GM12874 (cell line): ENCODE measurements around the gene NADK2.

Experiments used
- TF ChIP-seq, protein P1 (sequence below): IDR thresholded peaks from 2 replicates; pipeline ENCODE4 v1.5.1; 2011; ENCODE audit warnings: low read depth, mild to moderate bottlenecking, control low read depth, low read length, moderate library complexity; ENCODE audit not compliant: insufficient read depth

The NADK2 gene

DNA sequence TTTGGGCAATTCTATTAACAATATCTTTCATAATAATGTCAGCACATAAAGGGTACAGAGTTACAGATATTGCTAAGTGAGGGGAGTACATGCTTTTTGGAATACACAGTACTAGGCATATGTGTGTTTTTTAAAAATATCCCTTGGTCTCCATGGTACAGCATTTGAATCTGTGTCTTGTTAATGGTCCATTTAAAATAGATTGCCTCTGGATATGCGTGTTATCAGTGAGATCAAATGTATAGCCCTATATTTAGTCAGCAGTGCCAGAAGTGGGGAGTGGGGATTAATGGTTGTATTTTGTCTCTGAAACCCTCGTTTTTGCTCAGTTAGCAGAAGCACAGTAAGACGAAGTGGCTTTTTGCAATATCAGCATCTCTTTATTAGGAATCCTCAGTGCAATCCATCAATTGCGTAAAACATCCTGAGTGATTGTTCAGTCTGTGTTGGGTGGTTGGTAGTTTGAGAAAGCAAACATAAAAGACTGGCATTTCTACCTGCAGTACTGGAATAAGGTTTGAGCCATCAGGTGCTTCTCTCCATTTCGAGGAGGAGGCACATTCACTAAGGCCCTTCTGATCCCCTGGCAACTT, 70.8 kb downstream of the NADK2 start:
- TF ChIP-seq, protein P1, sequence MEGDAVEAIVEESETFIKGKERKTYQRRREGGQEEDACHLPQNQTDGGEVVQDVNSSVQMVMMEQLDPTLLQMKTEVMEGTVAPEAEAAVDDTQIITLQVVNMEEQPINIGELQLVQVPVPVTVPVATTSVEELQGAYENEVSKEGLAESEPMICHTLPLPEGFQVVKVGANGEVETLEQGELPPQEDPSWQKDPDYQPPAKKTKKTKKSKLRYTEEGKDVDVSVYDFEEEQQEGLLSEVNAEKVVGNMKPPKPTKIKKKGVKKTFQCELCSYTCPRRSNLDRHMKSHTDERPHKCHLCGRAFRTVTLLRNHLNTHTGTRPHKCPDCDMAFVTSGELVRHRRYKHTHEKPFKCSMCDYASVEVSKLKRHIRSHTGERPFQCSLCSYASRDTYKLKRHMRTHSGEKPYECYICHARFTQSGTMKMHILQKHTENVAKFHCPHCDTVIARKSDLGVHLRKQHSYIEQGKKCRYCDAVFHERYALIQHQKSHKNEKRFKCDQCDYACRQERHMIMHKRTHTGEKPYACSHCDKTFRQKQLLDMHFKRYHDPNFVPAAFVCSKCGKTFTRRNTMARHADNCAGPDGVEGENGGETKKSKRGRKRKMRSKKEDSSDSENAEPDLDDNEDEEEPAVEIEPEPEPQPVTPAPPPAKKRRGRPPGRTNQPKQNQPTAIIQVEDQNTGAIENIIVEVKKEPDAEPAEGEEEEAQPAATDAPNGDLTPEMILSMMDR = no peak

DNA sequence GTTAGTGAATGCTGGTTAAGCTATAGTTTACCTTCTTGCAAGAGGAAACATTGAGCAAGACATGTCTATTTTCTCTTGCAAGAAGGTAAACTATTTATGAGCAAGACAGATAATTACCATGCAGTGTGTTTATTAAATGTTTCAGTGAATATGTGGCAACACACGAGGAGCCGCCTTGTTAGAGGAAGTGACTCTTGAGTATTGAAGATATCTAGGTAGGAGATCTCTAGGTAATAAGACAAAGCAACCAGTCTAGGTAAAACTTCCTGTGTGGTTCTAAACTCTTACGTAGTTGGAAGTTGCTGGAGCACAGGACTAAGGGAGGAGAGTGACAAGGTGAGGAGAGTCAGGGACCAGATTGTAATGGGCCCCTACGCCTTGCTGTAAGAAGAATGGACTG, 73.0 kb downstream of the NADK2 start:
- TF ChIP-seq, protein P1 = no peak

DNA sequence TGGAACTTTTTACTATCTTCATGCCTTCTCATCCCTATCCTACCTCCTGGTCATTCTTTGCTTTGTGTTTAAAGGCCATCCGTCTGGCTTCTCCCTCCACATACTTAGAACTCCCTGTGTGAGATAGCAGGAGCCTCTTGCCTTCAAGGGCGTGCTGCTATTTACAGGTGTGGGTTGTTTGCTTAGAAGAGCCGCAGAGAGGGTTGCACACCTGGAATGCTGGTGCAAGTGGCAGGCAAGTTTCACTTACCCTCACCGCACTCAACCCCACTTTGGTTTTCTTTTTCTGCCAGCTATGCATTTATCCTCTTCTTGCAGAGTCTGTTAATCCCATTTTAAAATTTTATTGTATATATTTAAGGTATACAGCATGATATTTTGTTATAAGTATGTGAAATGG, 77.3 kb downstream of the NADK2 start:
- TF ChIP-seq, protein P1 = no peak

DNA sequence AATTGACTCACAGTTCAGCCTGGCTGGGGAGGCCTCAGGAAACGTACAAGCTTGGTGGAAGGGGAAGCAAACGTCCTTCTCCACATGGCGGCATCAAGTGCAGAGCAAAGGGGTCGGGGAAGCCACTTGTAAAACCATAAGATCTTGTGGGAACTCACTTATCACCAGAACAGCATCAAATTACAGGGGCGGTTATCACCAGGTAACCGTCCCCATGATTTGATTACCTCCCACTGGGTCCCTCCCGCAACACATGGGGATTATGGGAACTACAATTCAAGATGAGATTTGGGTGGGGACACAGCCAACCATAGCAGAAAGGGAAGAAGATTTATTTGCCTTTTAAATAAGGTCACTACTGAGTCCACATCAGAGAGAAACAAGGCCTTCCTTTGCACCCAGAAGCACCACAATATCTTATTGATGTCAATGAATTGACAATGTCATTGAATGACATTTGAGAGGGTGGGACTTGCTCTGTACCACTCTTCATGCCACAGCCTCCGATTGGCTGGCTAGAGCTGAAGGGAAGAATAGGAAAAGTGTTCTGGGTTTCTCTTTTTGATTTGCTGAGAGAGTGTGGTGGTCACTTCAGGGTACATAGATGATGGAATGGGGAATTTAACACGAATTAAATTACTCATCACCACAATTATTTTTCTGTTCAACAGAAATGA, 78.8 kb downstream of the NADK2 start:
- TF ChIP-seq, protein P1 = no peak

DNA sequence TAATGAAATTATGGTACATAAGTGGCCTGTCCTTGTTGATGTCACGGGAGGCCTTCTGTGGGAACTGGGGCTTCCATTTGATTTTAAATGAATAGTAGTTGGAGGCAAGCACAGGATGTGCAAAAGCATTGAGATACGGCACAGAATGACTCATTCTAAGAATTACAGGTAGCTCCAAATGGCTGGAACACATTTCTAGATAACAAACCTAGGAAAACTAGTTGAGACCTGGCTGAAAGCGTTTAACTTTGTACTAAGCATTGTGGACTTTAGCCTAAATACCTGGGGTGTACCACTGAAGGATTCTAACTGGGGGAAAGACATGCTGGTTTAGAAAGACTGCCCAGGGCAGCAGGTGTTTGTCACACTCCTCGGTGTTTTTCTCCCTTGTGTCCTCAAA, 80.4 kb downstream of the NADK2 start:
- TF ChIP-seq, protein P1 = no peak

DNA sequence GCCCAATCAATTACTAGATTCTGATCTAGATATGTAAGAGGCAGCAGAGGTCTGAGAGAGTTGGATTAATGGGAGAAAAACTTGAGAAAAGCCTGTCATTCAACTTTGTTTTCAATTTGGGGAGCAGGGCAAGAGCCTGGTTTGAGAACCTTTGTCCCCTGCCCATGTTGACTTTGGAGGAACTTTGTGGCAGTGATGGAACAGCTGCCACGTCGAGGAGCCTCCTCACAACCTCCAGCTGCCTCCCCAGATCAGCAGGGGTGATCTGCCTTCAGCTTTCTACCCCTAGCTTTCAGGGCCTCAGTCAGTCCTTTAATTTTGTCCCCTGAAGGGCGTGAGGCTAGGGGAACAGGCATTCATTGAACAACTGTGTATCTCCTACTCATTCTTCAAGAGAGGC, 81.1 kb downstream of the NADK2 start:
- TF ChIP-seq, protein P1 = no peak

DNA sequence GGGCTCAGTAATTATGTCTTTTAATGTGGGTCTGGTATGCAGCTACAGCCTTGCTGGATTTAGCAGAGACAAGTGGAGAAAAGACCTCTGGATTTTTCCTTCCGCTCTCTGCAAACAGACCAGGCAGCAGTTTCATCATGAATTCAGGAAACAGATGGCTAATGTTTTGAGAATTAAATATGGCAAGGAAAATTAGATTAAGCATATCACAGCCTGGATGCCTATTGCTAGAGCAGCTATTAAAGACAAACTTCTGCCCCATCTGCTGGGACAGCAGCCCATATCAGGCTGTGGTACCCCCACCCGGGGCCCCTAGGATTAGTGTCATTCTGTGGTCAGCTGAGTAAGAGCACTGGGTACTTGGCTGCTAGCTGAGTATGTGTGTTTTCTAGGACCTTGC, 83.6 kb downstream of the NADK2 start:
- TF ChIP-seq, protein P1 = no peak
